ENCODE measurements around the gene ZNF678.
A peak's percentile ranks its signal among the peaks of the same experiment; 100 is the strongest.

Gene ZNF678

GRCh38 chr1:227563324-227564201, at the start of gene ZNF678:
Gene ZNF678, plus strand, starts transcription at chr1:227563556. Its CDS starts 87,436 bp downstream, at chr1:227650992.
- Histone ChIP-seq H3K4me3 (peak within 1 kb of the TSS; percentile 86), H3K27ac (peak within 1 kb of the TSS; percentile 46 to 91)
- peak; percentile 93 for DNase-seq (ENCODE audit: low spot score)
- TF ChIP-seq, protein P1, sequence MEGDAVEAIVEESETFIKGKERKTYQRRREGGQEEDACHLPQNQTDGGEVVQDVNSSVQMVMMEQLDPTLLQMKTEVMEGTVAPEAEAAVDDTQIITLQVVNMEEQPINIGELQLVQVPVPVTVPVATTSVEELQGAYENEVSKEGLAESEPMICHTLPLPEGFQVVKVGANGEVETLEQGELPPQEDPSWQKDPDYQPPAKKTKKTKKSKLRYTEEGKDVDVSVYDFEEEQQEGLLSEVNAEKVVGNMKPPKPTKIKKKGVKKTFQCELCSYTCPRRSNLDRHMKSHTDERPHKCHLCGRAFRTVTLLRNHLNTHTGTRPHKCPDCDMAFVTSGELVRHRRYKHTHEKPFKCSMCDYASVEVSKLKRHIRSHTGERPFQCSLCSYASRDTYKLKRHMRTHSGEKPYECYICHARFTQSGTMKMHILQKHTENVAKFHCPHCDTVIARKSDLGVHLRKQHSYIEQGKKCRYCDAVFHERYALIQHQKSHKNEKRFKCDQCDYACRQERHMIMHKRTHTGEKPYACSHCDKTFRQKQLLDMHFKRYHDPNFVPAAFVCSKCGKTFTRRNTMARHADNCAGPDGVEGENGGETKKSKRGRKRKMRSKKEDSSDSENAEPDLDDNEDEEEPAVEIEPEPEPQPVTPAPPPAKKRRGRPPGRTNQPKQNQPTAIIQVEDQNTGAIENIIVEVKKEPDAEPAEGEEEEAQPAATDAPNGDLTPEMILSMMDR (IDR thresholded peaks at IDR 0.05): no peak

GRCh38 chr1:227518876-227519275, 44.5 kb upstream of the ZNF678 start:
- no peak overlapping the region for H3K4me3 ChIP-seq
- H3K27ac ChIP-seq: no peak overlapping the region
- TF ChIP-seq, protein P1 (IDR thresholded peaks at IDR 0.05): no peak

GRCh38 chr1:227521782-227522181, 41.6 kb upstream of the ZNF678 start:
- H3K4me3 ChIP-seq: no peak overlapping the region
- TF ChIP-seq, protein P1 (IDR thresholded peaks at IDR 0.05): no peak
- DNase-seq (ENCODE audit: low spot score): peak; percentile 59
- no peak overlapping the region for H3K27ac ChIP-seq

More at GRCh38 chr1:227518876-227519275, 44.5 kb upstream of the ZNF678 start:
- DNase-seq (ENCODE audit: low spot score): no peak

DNA sequence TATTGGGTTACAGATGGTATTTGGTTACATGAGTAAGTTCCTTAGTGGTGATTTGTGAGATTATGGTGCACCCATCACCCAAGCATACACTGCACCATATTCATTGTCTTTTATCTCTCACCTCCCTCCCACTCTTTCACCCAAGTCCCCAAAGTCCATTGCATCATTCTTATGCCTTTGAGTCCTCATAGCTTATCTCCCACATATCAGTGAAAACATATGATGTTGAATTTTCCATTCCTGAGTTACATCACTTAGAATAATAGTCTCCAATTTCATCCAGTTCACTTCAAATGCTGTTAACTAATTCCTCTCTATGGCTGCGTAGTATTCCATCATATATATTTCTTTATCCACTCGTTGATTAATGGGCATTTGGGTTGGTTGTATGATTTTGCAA, 36.8 kb upstream of the ZNF678 start:
- no peak for DNase-seq (ENCODE audit: low spot score)
- H3K4me3 ChIP-seq: no peak overlapping the region
- no peak overlapping the region for H3K27ac ChIP-seq
- TF ChIP-seq, protein P1 (IDR thresholded peaks at IDR 0.05): no peak

GRCh38 chr1:227532019-227532619, 31.2 kb upstream of the ZNF678 start:
- TF ChIP-seq, protein P1 (IDR thresholded peaks at IDR 0.05): no peak
- Histone ChIP-seq H3K27ac (no peak overlapping the region), H3K4me3 (no peak overlapping the region)
- DNase-seq (ENCODE audit: low spot score): no peak

GRCh38 chr1:227540170-227541098, 22.9 kb upstream of the ZNF678 start:
- H3K27ac ChIP-seq: no peak overlapping the region
- TF ChIP-seq, protein P1 (IDR thresholded peaks at IDR 0.05): no peak
- DNase-seq (ENCODE audit: low spot score): no peak
- no peak overlapping the region for H3K4me3 ChIP-seq

Measured in coronary artery (tissue), 2 donors.